GM18511 (cell line): ENCODE measurements around the gene GP9.
"Not testable (repeated sequence)": the region's sequence is repeated elsewhere in the genome, so short reads cannot be mapped to it uniquely, and the experiment has no call there.

Experiments
- ATAC-seq: cut with Tn5 transposase; IDR thresholded peaks from one replicate; pipeline ENCODE4 v1.9.1; 2021; ENCODE audit warnings: mild to moderate bottlenecking, moderate library complexity; ENCODE audit not compliant: unreplicated experiment

The GP9 gene

GRCh38 chr3:129106866-129107565 lies 46.4 kb downstream of the GP9 start:
- ATAC-seq, result no peak

- ATAC-seq, result no peak
Measured at GRCh38 chr3:129107793-129108192, 47.2 kb downstream of the GP9 start.

GRCh38 chr3:129111076-129111780 lies 50.6 kb downstream of the GP9 start:
- not testable (repeated sequence) for ATAC-seq
